ENCODE data around the gene RGS3. TPM values are rescaled to one million over a fixed set of nuclear protein-coding genes. Genes with fewer than 3 reads are reported as not detected.
A peak's percentile ranks its signal among the peaks of the same experiment; 100 is the strongest.

Gene RGS3
- total and polyA plus RNA-seq, 10 of the 15 experiments (the other 5 are each of a cell fraction or from before 2014, with no cell fraction given): 2.9 to 138 (median 28.8) TPM

DNA sequence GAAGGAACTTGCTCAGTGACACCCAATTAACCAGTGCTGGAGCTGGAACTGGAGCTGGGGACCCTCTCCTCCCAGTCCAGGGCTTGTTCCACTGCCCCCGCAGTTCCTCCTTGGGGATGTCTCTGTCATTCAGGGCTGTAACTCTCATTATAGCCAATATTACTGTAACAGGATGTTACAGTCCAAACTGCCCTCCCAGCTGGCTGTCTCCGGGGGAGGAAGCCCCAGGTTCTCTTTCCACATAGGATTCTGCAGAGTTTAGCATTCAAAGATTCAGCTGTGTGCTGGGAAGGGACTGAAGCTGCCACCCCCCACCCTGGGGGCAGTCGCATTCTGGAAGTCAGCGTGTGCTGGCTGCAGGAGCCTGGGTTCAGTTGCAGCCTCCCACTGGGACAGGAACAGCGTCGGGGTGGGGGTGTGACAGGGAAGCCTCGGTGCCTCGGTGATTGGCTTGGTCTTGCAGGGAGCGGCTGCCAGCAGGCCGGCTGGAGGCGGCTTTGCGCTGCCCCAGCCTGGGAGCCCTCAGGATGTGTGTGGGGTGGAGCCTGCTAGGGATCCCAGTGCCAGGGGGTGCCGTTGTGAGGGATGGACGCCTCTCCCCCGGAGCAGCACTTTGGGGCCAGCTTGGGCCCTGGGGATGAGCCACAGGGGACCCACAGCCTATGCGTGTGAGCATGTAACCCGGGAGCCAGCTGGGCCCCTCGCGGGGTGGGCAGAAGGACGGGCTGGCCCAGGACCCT, 101.1 kb downstream of the RGS3 start:
- Histone ChIP-seq H3K9ac (ENCODE audit: control insufficient read depth, insufficient read depth, low read length) (no peak overlapping the region), H3K27ac (ENCODE audit: control insufficient read depth, insufficient read depth) (no peak overlapping the region), H2AFZ (ENCODE audit: control insufficient read depth, low read depth, low read length) (no peak overlapping the region), H3K4me3 (no peak overlapping the region), H3K9me3 (replicated peaks; ENCODE audit: control insufficient read depth, insufficient read depth, low read length) (no peaks in the 10 kb centered on the region), H3K4me2 (ENCODE audit: control insufficient read depth, insufficient read depth) (peak overlapping the region; percentile 66), H3K36me3 (ENCODE audit: control insufficient read depth in 2 of 2, insufficient read depth in 2 of 2, low read length in 1 of 2) (peaks cover 11 to 16% of the 10 kb centered on the region in 2 experiments; a peak in 3 of 4 replicates), H4K20me1 (ENCODE audit: control insufficient read depth, insufficient read depth) (peaks cover 3% of the 10 kb centered on the region; the same call in 1 of the 2 replicates), H3K27me3 (replicated peaks in 1 of 2; ENCODE audit: control insufficient read depth in 2 of 2, insufficient read depth in 2 of 2, low read length in 1 of 2) (no peaks in the 10 kb centered on the region), H3K4me1 (ENCODE audit: control insufficient read depth, insufficient read depth, low read length) (peaks cover 17% of the 10 kb centered on the region), H3K79me2 (ENCODE audit: control insufficient read depth, insufficient read depth, low read length) (peaks cover 4% of the 10 kb centered on the region)
- in situ Hi-C loops (cut with MboI) (no loop called here), intact Hi-C loops (cut with micrococcal nuclease; ENCODE audit: unreplicated experiment) (loop anchor here (1.0 kb wide), 1 partner anchor 15 kb away; no protein-coding TSS in a partner anchor)
- TF ChIP-seq KAT2A (conservative IDR thresholded peaks at IDR 0.05; ENCODE audit: control insufficient read depth, low read depth, low read length) (no peak), CBX3 (IDR thresholded peaks at IDR 0.05; ENCODE audit: borderline replicate concordance, low read depth) (no peak), CHD4 (IDR thresholded peaks at IDR 0.05) (no peak), SPI1 (IDR thresholded peaks at IDR 0.05; ENCODE audit: borderline replicate concordance, insufficient read depth, low read depth, low read length) (no peak), NFXL1 (IDR thresholded peaks at IDR 0.05; ENCODE audit: borderline replicate concordance) (no peak), CBX5 (IDR thresholded peaks at IDR 0.05; ENCODE audit: low read depth) (no peak), POLR2AphosphoS2 (IDR thresholded peaks at IDR 0.05; ENCODE audit: low read depth, low read length) (no peak), ZNF687 (IDR thresholded peaks at IDR 0.05) (no peak), ZNF274 (IDR thresholded peaks at IDR 0.05; ENCODE audit: insufficient read depth, insufficient read length) (no peak), JUND (IDR thresholded peaks at IDR 0.05; ENCODE audit: low read depth, low read length) (no peak)
- TF ChIP-seq, protein P1, sequence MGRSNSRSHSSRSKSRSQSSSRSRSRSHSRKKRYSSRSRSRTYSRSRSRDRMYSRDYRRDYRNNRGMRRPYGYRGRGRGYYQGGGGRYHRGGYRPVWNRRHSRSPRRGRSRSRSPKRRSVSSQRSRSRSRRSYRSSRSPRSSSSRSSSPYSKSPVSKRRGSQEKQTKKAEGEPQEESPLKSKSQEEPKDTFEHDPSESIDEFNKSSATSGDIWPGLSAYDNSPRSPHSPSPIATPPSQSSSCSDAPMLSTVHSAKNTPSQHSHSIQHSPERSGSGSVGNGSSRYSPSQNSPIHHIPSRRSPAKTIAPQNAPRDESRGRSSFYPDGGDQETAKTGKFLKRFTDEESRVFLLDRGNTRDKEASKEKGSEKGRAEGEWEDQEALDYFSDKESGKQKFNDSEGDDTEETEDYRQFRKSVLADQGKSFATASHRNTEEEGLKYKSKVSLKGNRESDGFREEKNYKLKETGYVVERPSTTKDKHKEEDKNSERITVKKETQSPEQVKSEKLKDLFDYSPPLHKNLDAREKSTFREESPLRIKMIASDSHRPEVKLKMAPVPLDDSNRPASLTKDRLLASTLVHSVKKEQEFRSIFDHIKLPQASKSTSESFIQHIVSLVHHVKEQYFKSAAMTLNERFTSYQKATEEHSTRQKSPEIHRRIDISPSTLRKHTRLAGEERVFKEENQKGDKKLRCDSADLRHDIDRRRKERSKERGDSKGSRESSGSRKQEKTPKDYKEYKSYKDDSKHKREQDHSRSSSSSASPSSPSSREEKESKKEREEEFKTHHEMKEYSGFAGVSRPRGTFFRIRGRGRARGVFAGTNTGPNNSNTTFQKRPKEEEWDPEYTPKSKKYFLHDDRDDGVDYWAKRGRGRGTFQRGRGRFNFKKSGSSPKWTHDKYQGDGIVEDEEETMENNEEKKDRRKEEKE (IDR thresholded peaks at IDR 0.05): no peak
- WGBS (ENCODE audit: insufficient coverage, insufficient replicate concordance, low lambda C conversion rate, missing lambda C conversion rate): 68% methylated on average over 19 of the region's 20 CpGs
- BruUV-seq (replicated peaks): no TSS peak
- RAD21 ChIA-PET (ENCODE audit: unreplicated experiment): interaction anchor here (1.0 to 4.4 kb wide), 12 partner anchors 10 to 344 kb away, joined by 3 to 36 read pairs (median 7); no protein-coding TSS in a partner anchor
- SMC1A ChIA-PET (ENCODE audit: uncharacterized antibody, unreplicated experiment): interaction anchor here (0.6 to 4.5 kb wide), 15 partner anchors 8 to 93 kb away, joined by 3 to 37 read pairs (median 4); no protein-coding TSS in a partner anchor
- peak; percentile 6 for ATAC-seq
- CTCF ChIA-PET: interaction anchor here (0.8 to 4.3 kb wide), 19 partner anchors 8 to 118 kb away, joined by 3 to 35 read pairs (median 5); no protein-coding TSS in a partner anchor
- FAIRE-seq: no peak
- POLR2A ChIA-PET: interaction anchor here (0.8 to 5.3 kb wide), 8 partner anchors 13 to 47 kb away, joined by 3 to 62 read pairs (median 4); no protein-coding TSS in a partner anchor
- no peak for DNase-seq (ENCODE audit: low read depth, low spot score)

Data from GM12878 (cell line).